ENCODE measurements around the gene ALDH1B1.

- TF ChIP-seq SNAPC5 (CRISPR knock-in tag; IDR thresholded peaks at IDR 0.05) (no peak), CTCF (IDR thresholded peaks at IDR 0.05 in 2 of 3, conservative IDR thresholded peaks at IDR 0.05 in 1 of 3; ENCODE audit: insufficient read depth in 2 of 3, low read depth in 1 of 3, low read length in 3 of 3) (no peak), EP300 (IDR thresholded peaks at IDR 0.05; ENCODE audit: low read length) (no peak), SP1 (CRISPR knock-in tag; IDR thresholded peaks at IDR 0.05) (no peak)
These were observed 1.7 kb upstream of the ALDH1B1 start for GRCh38 chr9:38390851-38391250.
